Kidney epithelial cell (primary cell): ENCODE data around the gene ACAN. TPM values are rescaled to one million over a fixed set of nuclear protein-coding genes. Genes with fewer than 3 reads are reported as not detected.

Experiments
- DNase-seq: peaks from one replicate; pipeline ENCODE4 v3.0.0-alpha.2; 2010; ENCODE audit warnings: low read depth
- H3K27me3 ChIP-seq: 2 replicates; pipeline ENCODE4 v1.6.0; 2011; ENCODE audit warnings: low read length; ENCODE audit not compliant: control insufficient read depth, insufficient read depth
- H3K36me3 ChIP-seq: 2 replicates; pipeline ENCODE4 v1.5.1; 2011; ENCODE audit warnings: low read length; ENCODE audit not compliant: control insufficient read depth, insufficient read depth
- H3K4me3 ChIP-seq: 2 replicates; pipeline ENCODE4 v1.5.1; 2011; ENCODE audit warnings: low read depth, mild to moderate bottlenecking, control low read depth, low read length
- total RNA-seq: library from RNA; depleted of rRNA; stranded (reverse); fragments of >200 nt; gene quantifications from 2 replicates; pipeline ENCODE4 v1.2.3, GENCODE V29; 2015
- TF ChIP-seq, protein P1 (sequence below): IDR thresholded peaks from 2 replicates; pipeline ENCODE4 v1.5.1; 2011; ENCODE audit warnings: mild to moderate bottlenecking, moderate library complexity, low read length, control low read depth, inconsistent platforms; ENCODE audit not compliant: insufficient read depth, poor library complexity, severe bottlenecking

The ACAN gene
- total RNA-seq, 1 donor from 2014 or later = 0.08 TPM

DNA sequence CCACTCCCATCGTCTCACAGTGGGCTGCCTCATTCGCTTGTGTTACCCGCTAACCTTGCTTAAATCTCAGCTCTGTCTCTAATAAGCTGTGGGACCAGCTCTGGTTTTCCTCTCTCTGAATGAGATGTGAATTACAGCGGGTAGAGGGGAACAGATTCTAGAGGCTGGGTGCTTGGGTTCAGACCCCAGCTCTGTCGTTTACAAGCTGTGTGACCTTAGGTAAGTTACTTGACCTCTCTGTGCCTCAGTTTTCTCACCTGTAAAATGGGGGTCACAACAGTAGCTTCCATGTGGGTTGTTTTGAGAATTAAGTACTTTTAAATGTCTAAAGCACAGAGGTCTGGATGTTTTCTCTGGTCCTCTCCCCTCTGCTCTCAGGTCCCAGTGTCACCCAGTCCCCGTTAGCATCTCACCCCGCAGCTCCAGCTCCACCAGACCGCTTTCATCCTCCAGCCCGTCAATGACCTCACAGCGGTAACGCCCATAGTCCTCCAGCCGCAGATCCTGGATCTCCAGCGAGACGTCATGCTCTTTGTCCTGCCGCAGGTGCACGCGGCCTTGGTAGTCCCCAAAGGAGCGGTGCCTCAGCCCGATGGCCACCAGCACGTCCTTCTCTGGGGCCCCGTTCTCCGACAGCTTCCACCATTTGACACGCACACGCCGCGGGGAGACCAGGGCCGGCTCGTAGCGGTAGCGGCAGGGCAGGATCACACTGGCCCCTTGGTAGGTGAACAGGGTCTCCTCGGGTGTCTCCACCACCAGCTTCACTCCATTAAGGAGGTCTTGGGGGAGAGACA lies 77.9 kb downstream of the ACAN start:
- H3K27me3 ChIP-seq = no peaks in the 10 kb centered on the region
- no peak overlapping the region for H3K4me3 ChIP-seq
- TF ChIP-seq, protein P1, sequence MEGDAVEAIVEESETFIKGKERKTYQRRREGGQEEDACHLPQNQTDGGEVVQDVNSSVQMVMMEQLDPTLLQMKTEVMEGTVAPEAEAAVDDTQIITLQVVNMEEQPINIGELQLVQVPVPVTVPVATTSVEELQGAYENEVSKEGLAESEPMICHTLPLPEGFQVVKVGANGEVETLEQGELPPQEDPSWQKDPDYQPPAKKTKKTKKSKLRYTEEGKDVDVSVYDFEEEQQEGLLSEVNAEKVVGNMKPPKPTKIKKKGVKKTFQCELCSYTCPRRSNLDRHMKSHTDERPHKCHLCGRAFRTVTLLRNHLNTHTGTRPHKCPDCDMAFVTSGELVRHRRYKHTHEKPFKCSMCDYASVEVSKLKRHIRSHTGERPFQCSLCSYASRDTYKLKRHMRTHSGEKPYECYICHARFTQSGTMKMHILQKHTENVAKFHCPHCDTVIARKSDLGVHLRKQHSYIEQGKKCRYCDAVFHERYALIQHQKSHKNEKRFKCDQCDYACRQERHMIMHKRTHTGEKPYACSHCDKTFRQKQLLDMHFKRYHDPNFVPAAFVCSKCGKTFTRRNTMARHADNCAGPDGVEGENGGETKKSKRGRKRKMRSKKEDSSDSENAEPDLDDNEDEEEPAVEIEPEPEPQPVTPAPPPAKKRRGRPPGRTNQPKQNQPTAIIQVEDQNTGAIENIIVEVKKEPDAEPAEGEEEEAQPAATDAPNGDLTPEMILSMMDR = no peak
- H3K36me3 ChIP-seq = no peaks in the 10 kb centered on the region
- DNase-seq = no peak

DNA sequence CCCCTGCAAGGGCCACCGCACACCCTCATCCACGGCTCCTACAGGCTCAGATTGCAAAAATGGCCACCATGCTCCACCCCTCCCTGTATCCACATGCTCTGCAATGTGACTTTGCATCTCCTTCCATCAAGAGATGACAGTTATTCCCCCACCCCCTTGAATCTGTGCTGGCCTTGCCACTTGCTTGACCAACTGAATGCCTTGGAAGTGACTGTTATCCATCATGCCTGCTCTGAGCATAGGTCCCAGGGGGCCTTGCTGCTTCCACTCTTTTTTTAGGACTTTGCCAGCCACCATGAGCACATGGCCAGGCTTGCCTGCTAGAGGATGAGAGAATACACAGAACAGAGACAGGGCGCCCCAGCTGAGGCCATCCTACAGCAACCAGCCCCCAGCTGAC lies 78.5 kb downstream of the ACAN start:
- H3K36me3 ChIP-seq = no peaks in the 10 kb centered on the region
- no peak overlapping the region for H3K4me3 ChIP-seq
- DNase-seq = no peak
- TF ChIP-seq, protein P1 = no peak
- no peaks in the 10 kb centered on the region for H3K27me3 ChIP-seq

DNA sequence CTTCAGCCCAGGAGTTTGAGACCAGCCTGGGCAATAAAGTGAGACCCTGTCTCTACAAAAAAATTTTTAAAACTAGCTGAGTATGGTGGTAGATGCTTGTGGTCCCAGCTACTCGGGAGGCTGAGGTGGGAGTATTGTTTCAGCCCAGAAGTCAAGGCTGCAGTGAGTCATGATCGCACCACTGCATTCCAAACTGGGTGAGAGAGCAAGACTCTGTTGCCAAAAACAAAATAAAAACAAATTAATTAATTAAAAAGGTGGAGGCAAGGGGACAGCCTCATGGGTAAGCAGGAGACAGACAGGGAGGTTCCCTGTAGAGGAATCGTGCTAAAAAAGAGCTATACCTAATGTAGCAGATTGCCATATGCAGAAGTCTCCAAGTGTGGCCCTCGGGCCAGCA lies 79.5 kb downstream of the ACAN start:
- Histone ChIP-seq H3K36me3 (no peaks in the 10 kb centered on the region), H3K27me3 (no peaks in the 10 kb centered on the region), H3K4me3 (no peak overlapping the region)
- DNase-seq = no peak
- TF ChIP-seq, protein P1 = no peak

DNA sequence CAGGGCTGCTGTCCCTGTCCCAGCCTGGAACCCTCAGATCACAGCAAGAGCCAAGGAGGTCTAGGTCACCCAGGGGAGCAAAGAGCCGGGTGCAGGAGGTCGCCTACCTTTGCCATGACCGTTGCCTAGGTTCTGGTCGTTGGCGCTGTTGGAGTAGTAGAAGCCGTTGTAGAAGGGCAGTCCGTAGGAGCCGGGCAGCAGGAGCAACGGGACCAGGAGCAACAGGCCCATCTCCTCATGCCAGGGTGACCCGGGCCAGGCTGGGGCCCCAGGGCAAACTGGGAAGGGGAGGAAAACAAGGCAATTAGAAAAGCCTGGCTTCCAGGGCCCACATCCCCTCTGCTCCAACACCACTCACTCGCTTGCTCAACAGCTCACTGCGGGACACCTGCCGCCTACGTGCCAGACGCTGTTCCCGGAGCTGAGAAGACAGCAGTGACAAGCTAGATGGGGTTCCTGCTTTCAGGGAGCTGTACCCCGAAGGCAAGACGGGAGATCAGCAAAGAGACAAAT lies 83.9 kb downstream of the ACAN start:
- no peaks in the 10 kb centered on the region for H3K36me3 ChIP-seq
- TF ChIP-seq, protein P1 = no peak
- no peaks in the 10 kb centered on the region for H3K27me3 ChIP-seq
- H3K4me3 ChIP-seq = no peak overlapping the region
- no peak for DNase-seq

DNA sequence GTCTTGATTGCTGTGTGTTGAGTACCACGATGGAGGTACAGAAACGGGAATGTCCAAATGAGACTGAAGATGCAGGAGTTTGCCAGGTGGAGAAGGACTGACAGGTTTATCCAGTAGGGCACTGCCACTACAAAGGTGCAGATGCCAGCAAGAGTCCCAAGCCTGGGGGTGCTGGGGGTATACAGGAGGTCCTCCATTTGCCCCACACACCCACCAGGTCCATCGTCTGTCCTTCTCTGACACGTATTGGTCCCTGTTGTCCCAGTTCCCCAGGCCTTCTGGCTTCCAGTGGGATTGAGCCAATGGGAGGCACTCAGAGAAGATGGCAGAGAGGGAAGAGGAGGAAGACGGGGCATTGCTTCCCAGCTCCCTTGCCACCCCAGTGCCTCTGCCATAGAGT lies 85.5 kb downstream of the ACAN start:
- TF ChIP-seq, protein P1 = no peak
- no peak for DNase-seq
- Histone ChIP-seq H3K4me3 (no peak overlapping the region), H3K36me3 (no peaks in the 10 kb centered on the region), H3K27me3 (no peaks in the 10 kb centered on the region)

DNA sequence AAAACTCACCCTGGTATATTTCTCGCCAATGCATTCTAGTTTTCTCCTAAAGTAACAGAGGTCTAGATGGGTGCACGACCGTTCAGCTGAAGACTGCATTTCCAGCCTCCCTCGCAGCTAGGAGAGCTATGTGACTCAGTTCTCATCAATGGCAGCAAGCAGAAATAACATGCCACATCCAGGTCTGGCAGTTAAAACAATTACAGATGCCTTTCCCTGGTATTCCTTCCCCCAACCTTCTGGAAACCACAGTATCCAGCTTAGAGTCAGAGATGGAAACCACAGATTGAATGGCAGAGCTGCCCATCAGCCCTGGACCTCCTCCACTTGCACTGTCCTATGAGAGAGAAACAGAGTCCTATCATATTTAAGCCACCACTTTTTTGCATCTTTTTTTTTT lies 87.3 kb downstream of the ACAN start:
- TF ChIP-seq, protein P1 = no peak
- Histone ChIP-seq H3K27me3 (peaks cover 4% of the 10 kb centered on the region), H3K4me3 (no peak overlapping the region), H3K36me3 (no peaks in the 10 kb centered on the region)
- DNase-seq = no peak
